Neural progenitor cell (in vitro differentiated cells): ENCODE results near the gene ARF1.

Experiments used
- CTCF ChIP-seq: fragments of 200-600 bp; sonication (generic); IDR thresholded peaks from 2 replicates; pipeline ENCODE4 v1.5.1; 2017; ENCODE audit warnings: antibody characterized with exemption, mild to moderate bottlenecking
- EZH2 ChIP-seq: fragments of 200-600 bp; sonication (generic); IDR thresholded peaks from 2 replicates; pipeline ENCODE4 v1.6.1; 2017; ENCODE audit warnings: antibody characterized with exemption, mild to moderate bottlenecking, moderate library complexity

GRCh38 chr1:228101994-228102790 lies 19.7 kb downstream of the ARF1 start:
- peak; percentile 48 for TF ChIP-seq CTCF
- peak; percentile 27 for TF ChIP-seq EZH2
